HAP-1 (cell line): ENCODE data around the gene PLCL1.

Experiments used
- DNase-seq, 2 experiments: peaks; one replicate each; pipeline ENCODE4 v3.0.0-alpha.2; 2016 to 2020; ENCODE audit warnings: low spot score in 2 of 2
- H3K27me3 ChIP-seq: fragments of 250-450 bp; sonication (Bioruptor Pico); 2 replicates; pipeline ENCODE4 v1.5.1; 2020; ENCODE audit warnings: low read depth, mild to moderate bottlenecking, moderate library complexity
- H3K36me3 ChIP-seq: fragments of 250-450 bp; sonication (Bioruptor Pico); replicated peaks from 2 replicates; pipeline ENCODE4 v1.5.1; 2020; ENCODE audit warnings: mild to moderate bottlenecking
- H3K4me1 ChIP-seq: fragments of 250-450 bp; sonication (Bioruptor Pico); 2 replicates; pipeline ENCODE4 v1.5.1; 2020; ENCODE audit warnings: mild to moderate bottlenecking
- H3K4me3 ChIP-seq: fragments of 250-450 bp; sonication (Bioruptor Pico); 2 replicates; pipeline ENCODE4 v1.5.1; 2020; ENCODE audit warnings: mild to moderate bottlenecking, moderate library complexity
- H3K9me3 ChIP-seq: fragments of 250-450 bp; sonication (Bioruptor Pico); 2 replicates; pipeline ENCODE4 v1.5.1; 2020; ENCODE audit warnings: mild to moderate bottlenecking, moderate library complexity
- in situ Hi-C: fragments of 300-500 bp; cut with MboI; formaldehyde crosslinking; loops from 3 replicates; pipeline ENCODE4 v1.14.3; 2020; ENCODE audit warnings: low sequenced_read_pairs, inconsistent platforms, mixed read lengths

The PLCL1 gene

DNA sequence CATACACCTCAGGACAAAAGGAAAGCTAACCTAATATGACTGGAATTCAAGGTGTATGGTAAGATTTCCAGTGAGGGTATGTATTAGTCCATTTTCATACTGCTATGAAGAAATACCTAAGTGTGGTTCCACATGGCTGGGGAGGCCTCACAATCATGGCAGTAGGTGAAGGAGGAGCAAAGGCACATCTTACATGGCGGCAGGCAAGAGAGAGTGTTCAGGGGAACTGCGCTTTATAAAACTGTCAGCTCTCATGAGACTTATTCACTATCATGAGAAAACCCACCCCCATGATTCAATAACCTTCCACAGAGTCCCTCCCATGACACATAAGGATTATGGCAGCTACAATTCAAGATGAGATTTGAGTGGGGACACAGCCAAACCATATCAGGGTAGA, 186.0 kb downstream of the PLCL1 start:
- no peaks in the 10 kb centered on the region for H3K4me1 ChIP-seq
- DNase-seq, result no peak
- H3K9me3 ChIP-seq, result no peaks in the 10 kb centered on the region
- H3K36me3 ChIP-seq, result no peaks in the 10 kb centered on the region
- H3K4me3 ChIP-seq, result no peak overlapping the region
- no peaks in the 10 kb centered on the region; the same call in 1 of the 2 replicates for H3K27me3 ChIP-seq
- in situ Hi-C loops, result no loop called here

DNA sequence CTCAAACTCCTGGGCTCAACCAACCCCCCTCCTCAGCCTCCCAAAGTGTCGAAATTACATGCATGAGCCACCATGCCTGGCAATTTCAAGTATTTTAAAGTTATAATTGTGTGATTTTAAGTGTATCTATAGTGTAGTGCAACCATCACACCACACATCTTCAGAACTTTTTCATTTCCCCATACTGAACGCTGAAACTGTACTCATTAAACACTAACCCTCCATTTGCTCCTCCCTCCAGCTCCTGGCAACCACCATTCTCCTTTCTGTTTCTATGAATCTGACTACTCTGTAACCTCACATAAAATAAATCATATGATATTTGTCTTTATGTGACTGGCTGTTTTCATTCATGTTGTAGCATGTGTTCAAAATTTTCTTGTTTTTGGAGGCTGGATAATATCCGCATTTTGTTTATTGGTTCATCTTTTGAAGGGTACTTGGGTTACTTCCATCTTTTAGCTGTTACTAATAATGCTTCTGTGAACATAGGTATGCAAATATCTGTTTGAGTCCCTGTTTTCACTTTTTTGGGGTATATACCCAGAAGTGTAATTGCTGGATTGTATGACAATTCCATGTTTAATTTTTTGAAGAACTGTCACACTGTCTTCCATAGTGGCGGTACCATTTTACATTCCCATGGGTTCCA, 188.2 kb downstream of the PLCL1 start:
- no peaks in the 10 kb centered on the region for H3K36me3 ChIP-seq
- in situ Hi-C loops, result no loop called here
- H3K9me3 ChIP-seq, result no peaks in the 10 kb centered on the region
- no peaks in the 10 kb centered on the region for H3K27me3 ChIP-seq
- H3K4me3 ChIP-seq, result no peak overlapping the region
- H3K4me1 ChIP-seq, result no peaks in the 10 kb centered on the region
- DNase-seq, result no peak

DNA sequence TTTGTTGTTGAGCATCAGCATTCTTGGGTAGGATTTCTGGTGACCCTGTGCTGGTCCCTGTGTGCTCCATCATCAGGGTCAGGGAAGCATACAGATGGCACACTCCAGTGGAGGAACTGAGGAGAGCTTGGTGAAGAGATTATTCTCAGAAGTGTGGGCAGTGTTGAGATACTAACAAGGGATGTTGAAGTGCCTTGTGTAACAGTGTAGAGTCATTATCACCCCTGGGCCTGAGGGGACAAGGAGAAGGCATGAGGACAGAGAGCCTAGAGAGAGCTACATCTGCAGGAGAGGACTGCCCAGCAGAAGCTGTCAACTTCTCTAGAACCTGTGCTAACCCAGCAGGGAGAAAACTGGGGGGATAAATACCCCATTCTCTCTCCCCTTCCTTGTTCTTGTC, 189.0 kb downstream of the PLCL1 start:
- Histone ChIP-seq H3K4me1 (no peaks in the 10 kb centered on the region), H3K4me3 (no peak overlapping the region), H3K36me3 (no peaks in the 10 kb centered on the region), H3K9me3 (no peaks in the 10 kb centered on the region), H3K27me3 (no peaks in the 10 kb centered on the region)
- no peak for DNase-seq
- in situ Hi-C loops, result no loop called here

- in situ Hi-C loops, result no loop called here
- DNase-seq, result no peak
- Histone ChIP-seq H3K9me3 (no peaks in the 10 kb centered on the region), H3K4me1 (no peaks in the 10 kb centered on the region), H3K4me3 (no peak overlapping the region), H3K36me3 (no peaks in the 10 kb centered on the region), H3K27me3 (no peaks in the 10 kb centered on the region)
Observed at GRCh38 chr2:197993830-197994229, 189.4 kb downstream of the PLCL1 start.

DNA sequence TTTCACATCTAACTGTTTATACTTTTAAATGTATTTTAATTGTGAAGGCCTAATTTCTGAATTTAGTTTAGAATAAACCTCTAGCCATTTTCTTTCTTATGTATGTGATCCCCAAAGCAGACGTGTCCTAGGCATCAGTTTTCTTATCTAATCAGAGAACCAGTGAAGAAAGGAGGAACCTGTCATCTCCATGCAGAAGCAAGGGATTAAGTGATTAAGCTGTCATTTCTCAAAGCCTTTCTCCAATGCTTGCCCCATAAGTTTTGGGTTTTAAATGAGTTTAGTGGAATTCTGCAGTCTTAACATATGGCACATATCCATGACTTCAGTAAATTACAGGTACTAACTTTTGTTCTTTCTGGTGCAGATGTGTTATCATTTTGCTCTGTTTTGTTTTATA, 190.4 kb downstream of the PLCL1 start:
- in situ Hi-C loops, result no loop called here
- no peaks in the 10 kb centered on the region for H3K9me3 ChIP-seq

GRCh38 chr2:197996583-197996982, 192.2 kb downstream of the PLCL1 start:
- H3K27me3 ChIP-seq, result no peaks in the 10 kb centered on the region
- no peak for DNase-seq
- no peaks in the 10 kb centered on the region for H3K36me3 ChIP-seq
- in situ Hi-C loops, result no loop called here
- no peaks in the 10 kb centered on the region for H3K9me3 ChIP-seq
- H3K4me3 ChIP-seq, result no peak overlapping the region
- H3K4me1 ChIP-seq, result no peaks in the 10 kb centered on the region

More for the DNA sequence above, 190.4 kb downstream of the PLCL1 start:
- Histone ChIP-seq H3K4me1 (no peaks in the 10 kb centered on the region), H3K36me3 (no peaks in the 10 kb centered on the region), H3K27me3 (no peaks in the 10 kb centered on the region), H3K4me3 (no peak overlapping the region)
- no peak for DNase-seq

DNA sequence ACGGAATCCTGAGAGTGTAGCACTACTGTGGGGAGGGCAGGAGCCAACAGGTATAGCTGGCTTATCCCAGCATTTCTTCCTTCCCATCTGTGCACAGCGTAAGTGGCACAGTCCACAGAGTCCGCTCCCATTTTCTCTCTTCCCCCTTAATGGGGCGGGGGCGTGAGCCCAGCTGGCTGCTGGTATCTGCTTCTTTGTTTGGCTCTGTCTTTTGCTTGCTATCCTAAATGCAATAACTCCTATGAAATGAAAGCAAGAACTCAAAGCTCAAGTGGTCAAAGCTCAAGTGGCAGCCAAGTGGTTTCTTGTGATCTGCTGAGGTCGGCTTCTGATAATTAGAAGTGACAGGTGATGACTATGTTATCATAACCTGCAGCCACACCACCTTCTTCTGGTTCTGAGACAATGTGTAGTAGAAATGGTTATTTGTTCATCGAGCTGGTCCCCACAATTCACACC, 192.7 kb downstream of the PLCL1 start:
- Histone ChIP-seq H3K4me3 (no peak overlapping the region), H3K4me1 (no peaks in the 10 kb centered on the region), H3K9me3 (no peaks in the 10 kb centered on the region), H3K27me3 (no peaks in the 10 kb centered on the region), H3K36me3 (no peaks in the 10 kb centered on the region)
- in situ Hi-C loops, result no loop called here
- no peak for DNase-seq

GRCh38 chr2:197998702-197999101, 194.3 kb downstream of the PLCL1 start:
- H3K4me1 ChIP-seq, result no peaks in the 10 kb centered on the region
- DNase-seq, result no peak
- H3K27me3 ChIP-seq, result no peaks in the 10 kb centered on the region
- no peaks in the 10 kb centered on the region for H3K36me3 ChIP-seq
- H3K4me3 ChIP-seq, result no peak overlapping the region
- in situ Hi-C loops, result no loop called here
- H3K9me3 ChIP-seq, result no peaks in the 10 kb centered on the region

DNA sequence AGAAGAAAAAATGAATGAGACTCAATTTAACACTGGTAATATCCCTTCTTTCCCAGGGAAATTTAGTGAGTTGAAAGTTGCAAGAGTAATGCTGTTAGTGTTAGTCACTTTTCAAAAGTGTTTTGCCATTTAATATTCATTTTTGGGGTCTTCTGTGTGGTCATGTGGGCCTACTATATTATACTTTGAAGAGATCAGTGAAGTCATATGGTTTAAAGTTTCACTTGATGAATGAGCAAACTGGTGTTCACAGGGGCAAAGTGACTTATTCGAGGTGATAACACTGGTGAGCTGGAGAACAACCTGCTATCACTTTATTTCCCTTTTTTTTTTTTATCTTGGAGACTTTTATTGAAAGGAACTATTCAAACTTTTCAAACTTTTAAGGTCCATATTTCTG, 196.0 kb downstream of the PLCL1 start:
- in situ Hi-C loops, result no loop called here
- no peaks in the 10 kb centered on the region for H3K27me3 ChIP-seq
- H3K9me3 ChIP-seq, result no peaks in the 10 kb centered on the region
- DNase-seq, result no peak
- H3K4me3 ChIP-seq, result no peak overlapping the region
- no peaks in the 10 kb centered on the region for H3K4me1 ChIP-seq
- no peaks in the 10 kb centered on the region for H3K36me3 ChIP-seq

GRCh38 chr2:198004173-198004572, 199.8 kb downstream of the PLCL1 start:
- DNase-seq, result no peak
- no peaks in the 10 kb centered on the region for H3K9me3 ChIP-seq
- H3K36me3 ChIP-seq, result no peaks in the 10 kb centered on the region
- H3K4me1 ChIP-seq, result no peaks in the 10 kb centered on the region
- H3K27me3 ChIP-seq, result no peaks in the 10 kb centered on the region
- in situ Hi-C loops, result no loop called here
- H3K4me3 ChIP-seq, result no peak overlapping the region

- H3K4me3 ChIP-seq, result no peak overlapping the region
- H3K9me3 ChIP-seq, result no peaks in the 10 kb centered on the region
- H3K27me3 ChIP-seq, result no peaks in the 10 kb centered on the region
- H3K4me1 ChIP-seq, result no peaks in the 10 kb centered on the region
- H3K36me3 ChIP-seq, result no peaks in the 10 kb centered on the region
- in situ Hi-C loops, result no loop called here
- DNase-seq, result no peak
Observed at GRCh38 chr2:198004921-198005829, 200.8 kb downstream of the PLCL1 start.

DNA sequence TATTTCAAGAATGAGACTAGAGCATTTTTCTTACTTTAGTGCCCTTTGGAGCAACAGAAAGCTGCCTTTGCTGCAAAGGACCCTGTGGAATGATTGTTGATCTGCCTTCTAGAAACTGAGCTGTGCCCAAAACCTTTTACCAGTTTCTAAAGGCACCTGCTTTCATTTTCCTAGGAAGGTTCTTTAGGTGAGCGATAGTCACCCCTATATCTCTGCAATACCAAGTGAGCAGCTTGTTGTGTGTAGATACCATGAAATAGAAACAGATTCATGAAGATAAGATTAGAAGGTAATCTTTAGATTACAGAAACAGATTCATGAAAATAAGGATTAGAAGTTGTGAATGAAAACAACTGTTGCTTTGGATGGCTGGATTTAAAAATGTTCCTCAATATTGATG, 202.3 kb downstream of the PLCL1 start:
- DNase-seq, result no peak
- Histone ChIP-seq H3K4me1 (no peaks in the 10 kb centered on the region), H3K9me3 (no peaks in the 10 kb centered on the region), H3K4me3 (no peak overlapping the region), H3K36me3 (no peaks in the 10 kb centered on the region), H3K27me3 (no peaks in the 10 kb centered on the region)
- in situ Hi-C loops, result no loop called here

DNA sequence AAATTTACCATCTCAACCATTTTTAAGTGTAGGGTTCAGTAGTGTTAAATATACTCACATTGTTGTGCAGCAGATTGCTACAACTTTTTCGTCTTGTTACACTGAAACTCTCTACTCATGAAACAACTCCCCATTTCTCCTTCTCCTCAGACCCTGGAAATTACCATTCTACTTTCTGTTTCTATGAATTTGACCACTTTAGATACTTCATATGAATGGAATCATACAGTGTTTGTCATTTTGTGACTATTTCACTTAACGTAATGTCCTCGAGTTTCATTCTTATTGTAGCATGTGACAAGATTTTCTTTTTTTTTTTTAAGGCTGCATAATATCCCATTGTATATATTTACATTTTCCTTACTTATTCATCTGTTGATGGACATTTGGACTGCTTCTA, 203.8 kb downstream of the PLCL1 start:
- in situ Hi-C loops, result no loop called here
- Histone ChIP-seq H3K9me3 (no peaks in the 10 kb centered on the region), H3K27me3 (no peaks in the 10 kb centered on the region), H3K4me1 (no peaks in the 10 kb centered on the region), H3K4me3 (no peak overlapping the region), H3K36me3 (no peaks in the 10 kb centered on the region)
- no peak for DNase-seq

DNA sequence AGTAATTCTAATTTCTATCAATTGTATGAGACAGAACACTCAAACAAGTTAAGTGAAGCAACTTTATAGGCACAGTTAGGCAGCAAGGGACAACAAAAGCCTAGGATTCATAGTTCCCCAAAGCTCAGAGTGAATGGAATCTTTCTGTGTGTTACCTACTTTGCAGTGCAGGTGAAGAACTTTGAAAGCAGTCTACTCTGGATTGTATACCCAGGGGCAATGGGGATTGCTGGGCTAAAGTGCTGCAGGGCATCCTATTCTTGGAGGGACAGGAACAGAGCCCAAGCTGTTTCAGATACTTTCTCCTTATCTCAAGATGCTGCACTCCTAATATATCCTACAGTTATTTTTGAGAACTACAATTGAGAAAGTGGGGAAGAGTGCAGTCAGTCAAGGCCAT, 207.6 kb downstream of the PLCL1 start:
- in situ Hi-C loops, result no loop called here
- no peak for DNase-seq
- H3K4me1 ChIP-seq, result no peaks in the 10 kb centered on the region
- no peaks in the 10 kb centered on the region for H3K27me3 ChIP-seq
- no peaks in the 10 kb centered on the region for H3K36me3 ChIP-seq
- no peaks in the 10 kb centered on the region for H3K9me3 ChIP-seq
- no peak overlapping the region for H3K4me3 ChIP-seq
